LNCAP (cell line): ENCODE measurements around the gene COLGALT1.

Experiments used
- TF ChIP-seq, protein P1 (sequence below): fragments of 450-650 bp; IDR thresholded peaks from 2 replicates; pipeline ENCODE4 v1.5.1; 2017; ENCODE audit warnings: mild to moderate bottlenecking

COLGALT1 gene

DNA sequence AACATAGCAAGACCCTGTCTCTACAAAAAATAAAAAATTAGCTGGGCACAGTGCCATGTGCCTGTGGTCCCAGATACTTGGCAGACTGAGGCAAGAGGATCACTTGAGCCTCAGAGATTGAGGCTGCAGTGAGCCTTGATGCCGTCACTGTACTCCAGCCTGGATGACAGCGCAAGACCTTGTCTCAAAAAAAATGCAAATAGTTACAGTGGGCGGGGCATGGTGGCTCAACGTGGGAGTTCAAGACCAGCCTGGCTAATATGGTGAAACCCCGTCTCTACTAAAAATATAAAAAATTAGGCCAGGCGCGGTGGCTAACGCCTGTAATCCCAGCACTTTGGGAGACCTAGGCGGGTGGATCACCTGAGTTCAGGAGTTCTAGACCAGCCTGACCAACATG, 35.5 kb upstream of the COLGALT1 start:
- TF ChIP-seq, protein P1, sequence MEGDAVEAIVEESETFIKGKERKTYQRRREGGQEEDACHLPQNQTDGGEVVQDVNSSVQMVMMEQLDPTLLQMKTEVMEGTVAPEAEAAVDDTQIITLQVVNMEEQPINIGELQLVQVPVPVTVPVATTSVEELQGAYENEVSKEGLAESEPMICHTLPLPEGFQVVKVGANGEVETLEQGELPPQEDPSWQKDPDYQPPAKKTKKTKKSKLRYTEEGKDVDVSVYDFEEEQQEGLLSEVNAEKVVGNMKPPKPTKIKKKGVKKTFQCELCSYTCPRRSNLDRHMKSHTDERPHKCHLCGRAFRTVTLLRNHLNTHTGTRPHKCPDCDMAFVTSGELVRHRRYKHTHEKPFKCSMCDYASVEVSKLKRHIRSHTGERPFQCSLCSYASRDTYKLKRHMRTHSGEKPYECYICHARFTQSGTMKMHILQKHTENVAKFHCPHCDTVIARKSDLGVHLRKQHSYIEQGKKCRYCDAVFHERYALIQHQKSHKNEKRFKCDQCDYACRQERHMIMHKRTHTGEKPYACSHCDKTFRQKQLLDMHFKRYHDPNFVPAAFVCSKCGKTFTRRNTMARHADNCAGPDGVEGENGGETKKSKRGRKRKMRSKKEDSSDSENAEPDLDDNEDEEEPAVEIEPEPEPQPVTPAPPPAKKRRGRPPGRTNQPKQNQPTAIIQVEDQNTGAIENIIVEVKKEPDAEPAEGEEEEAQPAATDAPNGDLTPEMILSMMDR: no peak

DNA sequence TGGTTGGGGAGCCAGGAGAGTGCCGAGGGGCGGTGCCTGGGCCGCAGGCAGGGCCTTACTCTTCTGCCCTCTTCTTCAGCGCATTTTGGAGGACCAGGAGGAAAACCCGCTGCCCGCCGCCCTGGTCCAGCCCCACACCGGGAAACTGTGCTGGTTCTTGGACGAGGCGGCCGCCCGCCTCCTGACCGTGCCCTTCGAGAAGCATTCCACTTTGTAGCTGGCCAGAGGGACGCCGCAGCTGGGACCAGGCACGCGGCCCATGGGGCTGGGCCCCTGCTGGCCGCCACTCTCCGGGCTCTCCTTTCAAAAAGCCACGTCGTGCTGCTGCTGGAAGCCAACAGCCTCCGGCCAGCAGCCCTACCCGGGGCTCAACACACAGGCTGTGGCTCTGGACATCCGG, 34.6 kb upstream of the COLGALT1 start:
- TF ChIP-seq, protein P1: no peak

DNA sequence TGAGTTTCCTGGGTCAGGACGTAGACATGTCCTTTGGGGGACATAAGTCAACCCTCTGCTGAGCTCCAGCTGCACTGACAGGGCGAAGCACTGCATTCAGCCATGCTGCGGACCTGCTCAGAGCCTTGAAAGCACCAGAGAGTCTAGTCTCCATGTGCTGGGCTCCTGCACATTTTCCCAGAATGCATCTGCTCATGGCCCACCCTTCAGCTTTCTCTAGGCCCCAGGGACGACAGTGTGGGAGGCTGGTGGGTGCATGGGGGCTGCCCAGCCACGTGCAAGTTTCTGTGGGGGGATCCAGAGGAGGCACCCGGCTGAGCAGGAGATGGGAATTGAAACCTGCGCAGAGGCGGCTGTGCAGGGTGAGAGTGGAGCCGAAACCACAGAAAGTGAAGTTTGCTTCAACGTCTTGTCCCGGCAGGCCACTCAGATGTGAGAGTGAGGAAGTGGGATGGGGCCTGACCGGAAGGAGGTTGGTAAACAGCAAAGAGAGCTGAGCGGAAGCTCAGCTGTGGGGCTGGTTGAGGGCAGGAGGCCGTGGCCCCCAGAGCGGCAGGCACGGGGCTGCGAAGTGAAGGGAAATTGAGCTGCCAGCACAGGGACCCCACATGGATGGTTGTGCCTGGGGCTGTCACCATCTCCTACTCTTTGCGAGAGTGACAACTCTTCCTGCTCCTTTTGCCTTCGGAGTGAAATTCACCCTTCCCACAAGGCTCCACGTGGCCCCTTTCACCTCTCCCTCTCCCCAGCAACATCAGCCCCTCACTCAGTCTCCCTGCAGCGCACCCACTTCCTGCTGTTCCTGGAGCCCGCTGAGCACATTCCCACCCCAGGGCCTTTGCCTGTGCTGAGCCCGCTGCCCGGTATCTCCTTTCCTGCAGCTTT, 32.2 kb upstream of the COLGALT1 start:
- TF ChIP-seq, protein P1: no peak

DNA sequence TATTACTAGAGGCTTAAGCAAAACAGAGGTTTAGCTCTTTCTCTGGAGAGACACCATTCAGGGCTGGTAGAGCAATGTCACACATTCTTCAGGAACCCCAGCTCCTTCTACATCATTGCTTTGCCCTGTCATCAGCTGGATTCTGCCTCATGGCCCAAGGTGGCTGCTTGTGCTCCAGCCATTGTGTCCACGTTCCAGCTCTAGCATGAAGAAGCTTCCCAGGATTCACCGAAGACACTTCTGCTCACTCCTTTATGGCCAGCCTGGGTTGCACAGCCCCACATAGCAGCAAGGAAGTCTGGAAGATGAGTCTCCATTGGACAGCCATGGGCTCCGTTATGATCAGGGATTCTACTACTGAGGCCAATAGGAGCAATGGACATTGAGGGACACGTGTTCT, 30.8 kb upstream of the COLGALT1 start:
- TF ChIP-seq, protein P1: no peak

DNA sequence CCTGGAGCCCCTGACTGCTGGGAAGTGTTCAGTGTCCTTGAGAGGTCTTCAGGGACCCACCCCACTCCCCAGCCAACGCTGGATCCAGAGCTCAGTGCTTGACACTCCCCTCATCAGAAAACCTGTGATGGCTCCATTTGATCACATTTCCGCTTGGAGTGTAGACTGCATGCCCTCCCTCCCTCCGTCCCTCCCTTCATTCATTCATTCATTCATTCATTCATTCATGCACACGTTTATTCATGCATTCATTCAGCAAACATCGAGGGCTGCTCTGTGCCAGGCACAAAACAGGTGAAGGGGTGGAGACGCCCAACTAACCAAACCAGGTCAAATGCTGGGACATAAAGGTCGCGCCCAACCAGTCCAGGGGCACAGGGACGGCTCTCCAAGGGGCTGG, 30.3 kb upstream of the COLGALT1 start:
- TF ChIP-seq, protein P1: no peak

DNA sequence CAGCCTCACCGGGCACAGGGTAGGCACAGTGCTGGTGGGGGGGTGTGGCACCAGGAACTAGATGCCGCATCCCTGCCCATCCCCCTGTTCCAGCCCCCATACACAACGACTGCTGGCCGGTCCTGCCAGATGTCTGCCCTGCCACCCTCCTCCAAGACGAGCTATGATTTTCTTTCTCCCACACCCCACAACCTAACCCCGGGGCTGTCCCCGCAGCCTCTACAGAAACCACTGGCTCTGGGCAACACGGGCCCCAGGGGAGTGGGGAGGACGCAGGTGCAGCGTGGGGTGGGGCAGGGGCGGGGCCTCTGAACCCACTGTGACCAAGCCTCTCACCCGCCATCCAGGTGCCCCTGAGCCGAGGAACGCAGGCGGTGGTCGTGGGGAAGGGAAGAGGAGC, 28.5 kb upstream of the COLGALT1 start:
- TF ChIP-seq, protein P1: no peak

DNA sequence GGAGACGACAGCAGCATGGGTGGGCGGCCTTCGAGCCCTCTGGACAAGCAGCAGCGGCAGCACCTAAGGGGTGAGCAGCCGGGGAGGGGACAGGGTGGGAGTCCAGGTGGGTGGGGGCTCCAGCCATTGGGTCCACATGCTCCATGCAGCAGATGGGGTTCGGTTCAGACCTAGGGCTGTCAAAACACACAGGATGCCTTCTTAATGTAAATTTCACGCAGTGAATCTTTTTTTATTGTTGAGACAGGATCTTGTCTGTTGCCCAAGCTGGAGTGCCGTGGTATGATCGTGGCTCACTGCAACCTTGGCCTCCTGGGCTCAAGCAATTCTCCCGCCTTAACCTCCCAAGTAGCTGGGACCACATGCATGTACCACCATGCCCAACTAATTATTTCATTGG, 28.1 kb upstream of the COLGALT1 start:
- TF ChIP-seq, protein P1: no peak
